K562 (cell line): ENCODE results near the gene NDUFV2.

ENCODE experiments used
- HDAC2 ChIP-seq: fragments of 450-650 bp; IDR thresholded peaks from 2 replicates; pipeline ENCODE4 v1.6.1; 2016; ENCODE audit warnings: mild to moderate bottlenecking
- IRF1 ChIP-seq: sonication (generic); formaldehyde crosslinking; IDR thresholded peaks from 2 replicates; pipeline ENCODE4 v1.8.0; 2022; ENCODE audit warnings: missing genetic modification reagents, mild to moderate bottlenecking, borderline replicate concordance
- RAD21 ChIP-seq, 2 experiments: fragments of 250-450 bp in 1 of 2; fragments of 450-650 bp in 1 of 2; sonication (Bioruptor Pico) in 1 of 2; formaldehyde crosslinking in 1 of 2; IDR thresholded peaks in 1 of 2; conservative IDR thresholded peaks in 1 of 2; 2 replicates each; pipeline versions ENCODE4 v1.4.0 to v1.8.0; 2020 to 2022; ENCODE audit warnings: mild to moderate bottlenecking in 2 of 2, moderate library complexity in 1 of 2
- TF ChIP-seq, protein P1 (sequence below), 2 experiments: fragments of 450-650 bp in 1 of 2; IDR thresholded peaks; 2 replicates each; pipeline ENCODE4 v1.6.1; 2011 to 2017; ENCODE audit warnings: low read depth in 2 of 2, antibody characterized with exemption in 1 of 2, borderline replicate concordance in 1 of 2, low read length in 1 of 2, mild to moderate bottlenecking in 1 of 2, mixed read lengths in 1 of 2; ENCODE audit not compliant: control insufficient read depth in 1 of 2

- TF ChIP-seq, protein P1, sequence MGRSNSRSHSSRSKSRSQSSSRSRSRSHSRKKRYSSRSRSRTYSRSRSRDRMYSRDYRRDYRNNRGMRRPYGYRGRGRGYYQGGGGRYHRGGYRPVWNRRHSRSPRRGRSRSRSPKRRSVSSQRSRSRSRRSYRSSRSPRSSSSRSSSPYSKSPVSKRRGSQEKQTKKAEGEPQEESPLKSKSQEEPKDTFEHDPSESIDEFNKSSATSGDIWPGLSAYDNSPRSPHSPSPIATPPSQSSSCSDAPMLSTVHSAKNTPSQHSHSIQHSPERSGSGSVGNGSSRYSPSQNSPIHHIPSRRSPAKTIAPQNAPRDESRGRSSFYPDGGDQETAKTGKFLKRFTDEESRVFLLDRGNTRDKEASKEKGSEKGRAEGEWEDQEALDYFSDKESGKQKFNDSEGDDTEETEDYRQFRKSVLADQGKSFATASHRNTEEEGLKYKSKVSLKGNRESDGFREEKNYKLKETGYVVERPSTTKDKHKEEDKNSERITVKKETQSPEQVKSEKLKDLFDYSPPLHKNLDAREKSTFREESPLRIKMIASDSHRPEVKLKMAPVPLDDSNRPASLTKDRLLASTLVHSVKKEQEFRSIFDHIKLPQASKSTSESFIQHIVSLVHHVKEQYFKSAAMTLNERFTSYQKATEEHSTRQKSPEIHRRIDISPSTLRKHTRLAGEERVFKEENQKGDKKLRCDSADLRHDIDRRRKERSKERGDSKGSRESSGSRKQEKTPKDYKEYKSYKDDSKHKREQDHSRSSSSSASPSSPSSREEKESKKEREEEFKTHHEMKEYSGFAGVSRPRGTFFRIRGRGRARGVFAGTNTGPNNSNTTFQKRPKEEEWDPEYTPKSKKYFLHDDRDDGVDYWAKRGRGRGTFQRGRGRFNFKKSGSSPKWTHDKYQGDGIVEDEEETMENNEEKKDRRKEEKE (IDR thresholded peaks at IDR 0.05; ENCODE audit: borderline replicate concordance in 1 of 2, control insufficient read depth in 1 of 2, low read depth in 2 of 2, low read length in 1 of 2): no peak
- TF ChIP-seq HDAC2 (no peak), RAD21 (CRISPR knock-in tag; conservative IDR thresholded peaks at IDR 0.05 in 1 of 2, IDR thresholded peaks at IDR 0.05 in 1 of 2) (no peak), IRF1 (CRISPR knock-in tag) (no peak)
Measured at GRCh38 chr18:9106094-9106493, 3.6 kb downstream of the NDUFV2 start.
